ENCODE results near the gene FOXP2.

DNA sequence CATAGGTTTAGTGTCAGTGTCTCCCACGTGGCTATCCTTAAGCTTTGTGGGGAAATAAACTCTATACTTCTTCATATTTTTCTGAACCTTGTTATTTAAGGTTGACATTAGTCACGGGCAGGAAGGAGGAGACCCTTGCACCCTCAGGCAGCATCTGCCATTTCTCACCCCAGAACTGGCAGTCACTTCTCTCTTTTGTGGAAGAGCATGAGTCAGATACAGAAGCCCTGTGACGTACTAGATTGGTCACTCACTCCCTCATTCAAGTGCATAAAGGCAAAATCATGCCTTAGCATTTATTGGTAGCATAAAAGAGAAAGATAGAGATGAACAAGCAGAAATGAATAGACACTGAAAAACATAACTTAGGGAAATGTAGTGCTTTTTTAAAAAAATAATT, 301.3 kb downstream of the FOXP2 start:
- TF ChIP-seq NCOA1 (IDR thresholded peaks at IDR 0.05; ENCODE audit: low read depth) (no peak), CHD2 (IDR thresholded peaks at IDR 0.05; ENCODE audit: low read depth, low read length) (no peak), RAD21 (CRISPR knock-in tag; conservative IDR thresholded peaks at IDR 0.05 in 1 of 2, IDR thresholded peaks at IDR 0.05 in 1 of 2) (no peak), NRF1 (conservative IDR thresholded peaks at IDR 0.05 in 1 of 2, IDR thresholded peaks at IDR 0.05 in 1 of 2) (no peak), TSC22D4 (tag; IDR thresholded peaks at IDR 0.05) (no peak), HNRNPK (IDR thresholded peaks at IDR 0.05; ENCODE audit: low read depth, low read length, poor library complexity, severe bottlenecking) (no peak)
- TF ChIP-seq, protein P1, sequence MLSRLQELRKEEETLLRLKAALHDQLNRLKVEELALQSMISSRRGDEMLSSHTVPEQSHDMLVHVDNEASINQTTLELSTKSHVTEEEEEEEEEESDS (CRISPR knock-in tag; IDR thresholded peaks at IDR 0.05) = no peak
- TF ChIP-seq, protein P2, sequence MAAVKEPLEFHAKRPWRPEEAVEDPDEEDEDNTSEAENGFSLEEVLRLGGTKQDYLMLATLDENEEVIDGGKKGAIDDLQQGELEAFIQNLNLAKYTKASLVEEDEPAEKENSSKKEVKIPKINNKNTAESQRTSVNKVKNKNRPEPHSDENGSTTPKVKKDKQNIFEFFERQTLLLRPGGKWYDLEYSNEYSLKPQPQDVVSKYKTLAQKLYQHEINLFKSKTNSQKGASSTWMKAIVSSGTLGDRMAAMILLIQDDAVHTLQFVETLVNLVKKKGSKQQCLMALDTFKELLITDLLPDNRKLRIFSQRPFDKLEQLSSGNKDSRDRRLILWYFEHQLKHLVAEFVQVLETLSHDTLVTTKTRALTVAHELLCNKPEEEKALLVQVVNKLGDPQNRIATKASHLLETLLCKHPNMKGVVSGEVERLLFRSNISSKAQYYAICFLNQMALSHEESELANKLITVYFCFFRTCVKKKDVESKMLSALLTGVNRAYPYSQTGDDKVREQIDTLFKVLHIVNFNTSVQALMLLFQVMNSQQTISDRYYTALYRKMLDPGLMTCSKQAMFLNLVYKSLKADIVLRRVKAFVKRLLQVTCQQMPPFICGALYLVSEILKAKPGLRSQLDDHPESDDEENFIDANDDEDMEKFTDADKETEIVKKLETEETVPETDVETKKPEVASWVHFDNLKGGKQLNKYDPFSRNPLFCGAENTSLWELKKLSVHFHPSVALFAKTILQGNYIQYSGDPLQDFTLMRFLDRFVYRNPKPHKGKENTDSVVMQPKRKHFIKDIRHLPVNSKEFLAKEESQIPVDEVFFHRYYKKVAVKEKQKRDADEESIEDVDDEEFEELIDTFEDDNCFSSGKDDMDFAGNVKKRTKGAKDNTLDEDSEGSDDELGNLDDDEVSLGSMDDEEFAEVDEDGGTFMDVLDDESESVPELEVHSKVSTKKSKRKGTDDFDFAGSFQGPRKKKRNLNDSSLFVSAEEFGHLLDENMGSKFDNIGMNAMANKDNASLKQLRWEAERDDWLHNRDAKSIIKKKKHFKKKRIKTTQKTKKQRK (IDR thresholded peaks at IDR 0.05; ENCODE audit: borderline replicate concordance, low read depth, low read length) = no peak
- TF ChIP-seq, protein P3, sequence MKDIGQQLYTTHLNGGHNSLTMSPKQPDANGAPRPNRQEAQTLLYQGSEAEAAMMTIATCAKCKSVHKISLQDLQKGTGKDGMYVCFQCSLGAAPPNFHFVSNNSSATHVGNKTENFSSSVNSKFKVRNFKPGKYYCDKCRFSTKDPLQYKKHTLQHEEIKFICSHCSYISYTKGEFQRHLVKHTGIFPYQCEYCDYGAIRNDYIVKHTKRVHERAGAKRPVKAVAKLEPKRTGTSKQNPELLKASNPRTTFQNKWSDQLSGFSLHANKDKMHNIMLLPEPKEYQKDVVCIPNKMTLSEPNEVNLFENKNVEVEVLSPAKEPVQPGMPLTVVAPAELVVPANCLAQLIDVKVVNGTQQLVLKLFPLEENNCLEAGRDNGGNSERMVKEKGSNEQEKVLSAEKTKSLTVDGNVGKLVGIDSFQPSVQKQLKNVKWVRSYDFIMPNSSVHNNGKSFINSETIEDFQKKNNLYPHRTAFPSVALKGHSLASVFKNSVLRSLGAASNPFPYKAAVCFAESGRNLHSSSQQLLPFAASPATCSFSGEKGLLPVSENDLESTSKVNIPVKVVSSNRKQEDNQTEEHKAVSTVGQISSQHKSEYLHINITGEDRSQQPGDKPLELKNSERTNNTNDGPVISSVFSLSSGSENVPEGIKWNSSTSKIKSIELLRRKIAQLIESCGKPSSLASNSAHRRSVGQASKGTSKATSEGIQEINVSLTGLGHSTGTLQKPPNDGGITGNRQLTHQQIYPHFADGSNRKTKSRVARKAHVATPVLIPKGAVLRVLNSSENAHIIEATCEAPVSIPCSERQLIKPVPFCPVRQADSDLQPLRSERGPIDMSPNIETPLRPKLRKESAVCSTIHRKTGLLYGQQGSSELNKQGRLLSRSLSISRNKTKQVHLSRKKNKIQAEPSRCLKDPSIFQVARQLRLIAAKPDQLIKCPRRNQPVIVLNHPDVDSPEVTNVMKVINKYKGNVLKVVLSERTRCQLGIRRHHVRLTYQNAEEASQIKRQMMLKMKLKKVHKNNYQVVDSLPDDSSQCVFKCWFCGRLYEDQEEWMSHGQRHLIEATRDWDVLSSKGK (CRISPR knock-in tag; IDR thresholded peaks at IDR 0.05) = no peak
